SK-N-SH (cell line): ENCODE data around the gene DNAJB1. TPM values are rescaled to one million over a fixed set of nuclear protein-coding genes. Genes with fewer than 3 reads are reported as not detected.

Source experiments
- CTCF ChIA-PET: fragments of 300-600, 350-600 bp; formaldehyde crosslinking; extraction: SDS; loops from one replicate; lab custom pipeline; 2021; lab: Yijun Ruan, JAX
- POLR2A ChIA-PET: fragments of 350-600 bp; sonication (Branson Sonifier 250); formaldehyde crosslinking; extraction: SDS; loops from one replicate; lab custom pipeline; 2020; ENCODE audit warnings: antibody characterized with exemption, inconsistent platforms; lab: Yijun Ruan, JAX
- DNase-seq: peaks from one replicate; pipeline ENCODE4 v3.0.0; 2012
- H2AFZ ChIP-seq: fragments of 200-600 bp; sonication (generic); 2 replicates; pipeline ENCODE4 v1.8.1; 2016; ENCODE audit warnings: antibody characterized with exemption, mild to moderate bottlenecking, low read depth
- H3F3A ChIP-seq: fragments of 200-600 bp; sonication (generic); replicated peaks from 2 replicates; pipeline ENCODE3; 2016; ENCODE audit warnings: antibody characterized with exemption, mild to moderate bottlenecking; ENCODE audit not compliant: insufficient read depth
- H3K27ac ChIP-seq, 2 experiments: fragments of 200-500 bp in 1 of 2; fragments of 200-600 bp in 1 of 2; sonication (Bioruptor generic) in 1 of 2; sonication (generic), shearing (Covaris generic) in 1 of 2; 2 replicates each; pipeline versions ENCODE4 v1.5.1 to v1.6.1; 2014 to 2016; ENCODE audit warnings: low read depth in 2 of 2, inconsistent platforms in 1 of 2, low read length in 1 of 2, mild to moderate bottlenecking in 1 of 2, mixed read lengths in 1 of 2
- H3K27me3 ChIP-seq: fragments of 200-600 bp; sonication (generic), shearing (Covaris generic); 2 replicates; pipeline ENCODE4 v1.6.1; 2016; ENCODE audit warnings: mixed run types; ENCODE audit not compliant: insufficient read depth
- H3K36me3 ChIP-seq, 2 experiments: fragments of 200-500 bp in 1 of 2; fragments of 200-600 bp in 1 of 2; sonication (Bioruptor generic) in 1 of 2; sonication (generic) in 1 of 2; replicated peaks in 1 of 2; 2 replicates each; pipeline versions ENCODE3 to v1.5.1; 2014 to 2016; ENCODE audit warnings: low read length in 1 of 2, mild to moderate bottlenecking in 1 of 2; ENCODE audit not compliant: insufficient read depth in 2 of 2, control insufficient read depth in 1 of 2
- H3K4me1 ChIP-seq, 2 experiments: fragments of 200-500 bp in 1 of 2; fragments of 200-600 bp in 1 of 2; sonication (Bioruptor generic) in 1 of 2; sonication (generic), shearing (Covaris generic) in 1 of 2; 2 replicates each; pipeline versions ENCODE4 v1.5.1 to v1.6.1; 2014 to 2016; ENCODE audit warnings: low read depth in 1 of 2, low read length in 1 of 2, mixed run types in 1 of 2; ENCODE audit not compliant: insufficient read depth in 2 of 2, control insufficient read depth in 1 of 2
- H3K4me2 ChIP-seq: fragments of 200-600 bp; sonication (generic), shearing (Covaris generic); 2 replicates; pipeline ENCODE4 v1.6.1; 2017; ENCODE audit warnings: mixed run types
- H3K4me3 ChIP-seq, 2 experiments: fragments of 200-500 bp in 1 of 2; fragments of 200-600 bp in 1 of 2; sonication (Bioruptor generic) in 1 of 2; sonication (generic), shearing (Covaris generic) in 1 of 2; 2 replicates each; pipeline versions ENCODE4 v1.5.1 to v1.8.1; 2014 to 2016; ENCODE audit warnings: low read depth in 2 of 2, inconsistent platforms in 1 of 2, low read length in 1 of 2, mild to moderate bottlenecking in 1 of 2, mixed read lengths in 1 of 2, moderate library complexity in 1 of 2
- H3K79me2 ChIP-seq: fragments of 200-600 bp; sonication (generic); 2 replicates; pipeline ENCODE4 v1.8.1; 2017; ENCODE audit warnings: mild to moderate bottlenecking; ENCODE audit not compliant: insufficient read depth
- H3K9ac ChIP-seq: fragments of 200-600 bp; sonication (generic); 2 replicates; pipeline ENCODE4 v1.6.1; 2017; ENCODE audit warnings: mixed run types
- H3K9me2 ChIP-seq: fragments of 200-600 bp; sonication (generic); 2 replicates; pipeline ENCODE4 v1.6.1; 2017; ENCODE audit warnings: mixed run types
- H3K9me3 ChIP-seq: fragments of 200-600 bp; sonication (generic); 2 replicates; pipeline ENCODE4 v1.6.1; 2017; ENCODE audit warnings: mixed run types, mild to moderate bottlenecking, moderate library complexity
- H4K20me1 ChIP-seq: fragments of 200-600 bp; sonication (generic); 2 replicates; pipeline ENCODE4 v1.6.1; 2017; ENCODE audit warnings: mild to moderate bottlenecking, mixed run types; ENCODE audit not compliant: insufficient read depth
- CTCF ChIP-seq: fragments of 200-600 bp; sonication (generic); IDR thresholded peaks from 2 replicates; pipeline ENCODE4 v1.6.1; 2017; ENCODE audit warnings: antibody characterized with exemption, mild to moderate bottlenecking, moderate library complexity
- ELF1 ChIP-seq: IDR thresholded peaks from 2 replicates; pipeline ENCODE4 v1.4.0; 2012
- EZH2phosphoT487 ChIP-seq: fragments of 200-600 bp; sonication (generic); IDR thresholded peaks from 2 replicates; pipeline ENCODE4 v1.6.1; 2017; ENCODE audit warnings: low read depth, mixed run types, mild to moderate bottlenecking, antibody characterized with exemption, moderate library complexity, borderline replicate concordance
- FOSL2 ChIP-seq: IDR thresholded peaks from 2 replicates; pipeline ENCODE4 v1.4.0; 2012; ENCODE audit warnings: low read depth, mild to moderate bottlenecking, moderate library complexity, borderline replicate concordance
- GABPA ChIP-seq: IDR thresholded peaks from 2 replicates; pipeline ENCODE4 v1.4.0; 2012; ENCODE audit warnings: low read depth, mild to moderate bottlenecking
- GATA2 ChIP-seq: sonication (generic); formaldehyde crosslinking; IDR thresholded peaks from 2 replicates; pipeline ENCODE4 v1.5.0; 2020; ENCODE audit warnings: mild to moderate bottlenecking, missing genetic modification reagents
- POLR2AphosphoS5 ChIP-seq: IDR thresholded peaks from 2 replicates; pipeline ENCODE4 v1.6.1; 2012; ENCODE audit warnings: low read depth, low read length
- RCOR1 ChIP-seq: fragments of 150-350 bp; IDR thresholded peaks from 2 replicates; pipeline ENCODE4 v1.6.1; 2017; ENCODE audit warnings: antibody characterized with exemption, low read length
- RFX5 ChIP-seq: IDR thresholded peaks from 2 replicates; pipeline ENCODE4 v1.6.1; 2012; ENCODE audit warnings: mild to moderate bottlenecking, improper control_type of control experiment, low read length
- SIN3A ChIP-seq: IDR thresholded peaks from 2 replicates; pipeline ENCODE4 v1.6.1; 2012; ENCODE audit warnings: low read depth, mild to moderate bottlenecking, low read length, moderate library complexity, borderline replicate concordance
- TCF12 ChIP-seq: IDR thresholded peaks from 2 replicates; pipeline ENCODE4 v1.4.0; 2012
- USF1 ChIP-seq: IDR thresholded peaks from 2 replicates; pipeline ENCODE4 v1.4.0; 2012; ENCODE audit warnings: low read depth, borderline replicate concordance
- YY1 ChIP-seq: IDR thresholded peaks from 2 replicates; pipeline ENCODE4 v1.4.0; 2012; ENCODE audit warnings: low read depth, mild to moderate bottlenecking
- ZBTB33 ChIP-seq: IDR thresholded peaks from 2 replicates; pipeline ENCODE4 v1.4.0; 2012; ENCODE audit warnings: low read depth, borderline replicate concordance
- WGBS: methylation state at CpG from one replicate; pipeline ENCODE4 v1.1.6; 2017; ENCODE audit warnings: low lambda C conversion rate; 5-methylcytosine and 5-hydroxymethylcytosine counted together
- polyA plus RNA-seq, 3 experiments: library from polyadenylated mRNA; depleted of rRNA; stranded (reverse); fragments of >200 nt; gene quantifications; 2 replicates each; pipeline ENCODE4 v1.2.3, GENCODE V29; 2012
- TF ChIP-seq, protein P1 (sequence below): IDR thresholded peaks from 2 replicates; pipeline ENCODE4 v1.6.1; 2012; ENCODE audit warnings: mild to moderate bottlenecking, low read depth, low read length, moderate library complexity
- TF ChIP-seq, protein P2 (sequence below): IDR thresholded peaks from 2 replicates; pipeline ENCODE4 v1.4.0; 2012; ENCODE audit warnings: low read depth

Gene DNAJB1
- polyA plus RNA-seq, 1 of the 3 experiments (the other 2 are of a cell fraction), result 103 TPM

DNA sequence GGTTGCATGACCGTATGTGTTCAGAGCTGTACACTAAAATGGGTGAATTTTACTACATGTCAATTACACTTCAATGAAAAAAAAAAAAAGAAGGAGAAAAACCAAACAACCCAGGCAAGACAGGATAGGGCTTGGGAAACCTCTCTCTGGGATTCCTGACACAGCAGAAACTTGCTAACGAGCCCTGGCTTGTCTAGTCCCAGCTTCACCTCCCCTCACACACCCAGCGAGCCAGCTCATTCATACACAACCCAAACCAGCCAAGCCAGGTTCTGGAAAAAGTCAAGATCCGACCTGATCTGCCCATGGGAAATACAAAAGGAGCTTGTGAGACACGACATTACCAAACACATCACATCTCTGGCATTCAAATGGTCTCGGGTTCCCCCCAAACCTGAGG, 7.5 kb upstream of the DNAJB1 start:
- ChIA-PET POLR2A (no interaction called here), CTCF (interaction anchor here (0.8 to 1.5 kb wide), 4 partner anchors 8 to 31 kb away, joined by 3 to 4 read pairs (median 3); no protein-coding TSS in a partner anchor)
- no peaks in the 10 kb centered on the region for H3K9me2 ChIP-seq
- peaks cover 4 to 19% of the 10 kb centered on the region in 2 experiments; a peak in 3 of 4 replicates for H3K4me1 ChIP-seq
- H3F3A ChIP-seq, result peaks cover 28% of the 10 kb centered on the region
- H3K9ac ChIP-seq, result no peak overlapping the region
- H3K27me3 ChIP-seq, result no peaks in the 10 kb centered on the region
- 82% methylated on average over 6 of the region's 6 CpGs for WGBS
- DNase-seq, result no peak
- H3K27ac ChIP-seq, result no peak overlapping the region
- H3K4me2 ChIP-seq, result no peak overlapping the region
- peaks cover 11% of the 10 kb centered on the region for H3K79me2 ChIP-seq
- TF ChIP-seq RCOR1 (no peak), FOSL2 (no peak), TCF12 (no peak), EZH2phosphoT487 (no peak), POLR2AphosphoS5 (no peak), SIN3A (no peak), GATA2 (CRISPR knock-in tag) (no peak), RFX5 (no peak), USF1 (no peak), GABPA (no peak), ELF1 (no peak), CTCF (no peak), YY1 (no peak), ZBTB33 (no peak)
- TF ChIP-seq, protein P1, sequence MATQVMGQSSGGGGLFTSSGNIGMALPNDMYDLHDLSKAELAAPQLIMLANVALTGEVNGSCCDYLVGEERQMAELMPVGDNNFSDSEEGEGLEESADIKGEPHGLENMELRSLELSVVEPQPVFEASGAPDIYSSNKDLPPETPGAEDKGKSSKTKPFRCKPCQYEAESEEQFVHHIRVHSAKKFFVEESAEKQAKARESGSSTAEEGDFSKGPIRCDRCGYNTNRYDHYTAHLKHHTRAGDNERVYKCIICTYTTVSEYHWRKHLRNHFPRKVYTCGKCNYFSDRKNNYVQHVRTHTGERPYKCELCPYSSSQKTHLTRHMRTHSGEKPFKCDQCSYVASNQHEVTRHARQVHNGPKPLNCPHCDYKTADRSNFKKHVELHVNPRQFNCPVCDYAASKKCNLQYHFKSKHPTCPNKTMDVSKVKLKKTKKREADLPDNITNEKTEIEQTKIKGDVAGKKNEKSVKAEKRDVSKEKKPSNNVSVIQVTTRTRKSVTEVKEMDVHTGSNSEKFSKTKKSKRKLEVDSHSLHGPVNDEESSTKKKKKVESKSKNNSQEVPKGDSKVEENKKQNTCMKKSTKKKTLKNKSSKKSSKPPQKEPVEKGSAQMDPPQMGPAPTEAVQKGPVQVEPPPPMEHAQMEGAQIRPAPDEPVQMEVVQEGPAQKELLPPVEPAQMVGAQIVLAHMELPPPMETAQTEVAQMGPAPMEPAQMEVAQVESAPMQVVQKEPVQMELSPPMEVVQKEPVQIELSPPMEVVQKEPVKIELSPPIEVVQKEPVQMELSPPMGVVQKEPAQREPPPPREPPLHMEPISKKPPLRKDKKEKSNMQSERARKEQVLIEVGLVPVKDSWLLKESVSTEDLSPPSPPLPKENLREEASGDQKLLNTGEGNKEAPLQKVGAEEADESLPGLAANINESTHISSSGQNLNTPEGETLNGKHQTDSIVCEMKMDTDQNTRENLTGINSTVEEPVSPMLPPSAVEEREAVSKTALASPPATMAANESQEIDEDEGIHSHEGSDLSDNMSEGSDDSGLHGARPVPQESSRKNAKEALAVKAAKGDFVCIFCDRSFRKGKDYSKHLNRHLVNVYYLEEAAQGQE, result no peak
- TF ChIP-seq, protein P2, sequence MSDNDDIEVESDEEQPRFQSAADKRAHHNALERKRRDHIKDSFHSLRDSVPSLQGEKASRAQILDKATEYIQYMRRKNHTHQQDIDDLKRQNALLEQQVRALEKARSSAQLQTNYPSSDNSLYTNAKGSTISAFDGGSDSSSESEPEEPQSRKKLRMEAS, result no peak
- H2AFZ ChIP-seq, result no peak overlapping the region
- H4K20me1 ChIP-seq, result no peaks in the 10 kb centered on the region
- H3K4me3 ChIP-seq, result no peak overlapping the region
- H3K9me3 ChIP-seq, result no peaks in the 10 kb centered on the region
- no peaks in the 10 kb centered on the region for H3K36me3 ChIP-seq
